Forelimb muscle (tissue), 1 donor: ENCODE measurements around the gene ZPR1. TPM values are rescaled to one million over a fixed set of nuclear protein-coding genes. Genes with fewer than 3 reads are reported as not detected.

Experiments
- polyA plus RNA-seq: library from polyadenylated mRNA; unstranded; fragments of 120-200 nt; gene quantifications from one replicate; pipeline ENCODE4 v1.2.1, GENCODE V29; 2013; ENCODE audit not compliant: insufficient read length

The ZPR1 gene
- polyA plus RNA-seq, 1 donor: 40.5 TPM

Other genes starting within 250 kb of the ZPR1 start
- 18.0 TPM for gene BUD13, start 15.0 kb downstream of the ZPR1 start, polyA plus RNA-seq
- gene APOA5, start 3.9 kb upstream of the ZPR1 start, polyA plus RNA-seq: not detected
- not detected for gene APOA4, start 35.3 kb upstream of the ZPR1 start, polyA plus RNA-seq
- not detected for gene APOC3, start 41.9 kb upstream of the ZPR1 start, polyA plus RNA-seq
- 0.80 TPM for gene APOA1, start 49.6 kb upstream of the ZPR1 start, polyA plus RNA-seq